GM10266 (cell line): ENCODE data around the gene MYH15.

Experiments
- DNase-seq: peaks from one replicate; pipeline ENCODE4 v3.0.0; 2012; ENCODE audit errors: extremely low spot score
- CTCF ChIP-seq: IDR thresholded peaks from 2 replicates; pipeline ENCODE4 v1.5.1; 2012; ENCODE audit warnings: mild to moderate bottlenecking, low read depth; ENCODE audit not compliant: control insufficient read depth, insufficient read depth; ENCODE audit errors: missing control alignments

The MYH15 gene

GRCh38 chr3:108468577-108468976 is 41.8 kb downstream of the MYH15 start:
- TF ChIP-seq CTCF: no peak
- DNase-seq: no peak

- DNase-seq: no peak
- TF ChIP-seq CTCF: no peak
Observed at GRCh38 chr3:108462899-108463298, 47.5 kb downstream of the MYH15 start.

DNA sequence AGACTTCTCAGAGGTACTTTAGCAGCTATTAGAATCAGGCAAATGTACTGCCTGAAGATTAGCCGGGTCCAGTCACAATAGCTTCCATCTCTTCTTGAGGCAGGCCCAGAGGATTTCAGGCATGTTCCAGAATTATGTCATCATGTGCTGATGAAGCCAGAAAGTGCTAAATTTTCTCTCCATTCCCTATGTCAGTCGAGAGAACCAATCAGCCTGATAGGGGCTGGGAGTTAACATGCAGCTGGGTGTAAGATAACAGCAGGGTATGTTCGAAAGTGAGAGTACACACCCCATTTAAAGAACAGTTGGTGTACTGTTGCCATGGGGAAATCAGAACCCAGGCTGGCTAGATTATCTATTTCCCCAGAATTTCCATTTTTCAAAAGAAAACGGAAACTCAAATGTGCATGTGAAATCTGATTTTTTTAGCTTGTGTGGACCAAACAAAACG is 48.7 kb downstream of the MYH15 start:
- no peak for TF ChIP-seq CTCF
- no peak for DNase-seq

DNA sequence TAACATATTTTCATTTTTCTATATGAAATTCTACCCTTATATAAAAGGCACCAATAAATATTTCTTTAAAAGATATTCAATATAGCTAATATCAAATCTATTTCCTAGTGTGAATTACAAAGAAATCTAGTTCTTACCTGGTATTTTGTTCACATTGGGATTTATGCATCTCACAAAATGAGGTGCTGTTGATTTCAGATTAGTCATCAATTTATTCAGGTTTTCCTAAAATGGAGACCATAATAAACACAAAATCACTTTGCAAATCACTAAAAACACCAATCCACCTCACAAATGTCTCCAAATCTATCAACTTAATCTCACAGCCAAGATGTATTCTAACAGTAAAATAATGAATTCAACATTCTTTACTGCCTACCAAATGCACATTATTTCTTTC is 51.2 kb downstream of the MYH15 start:
- TF ChIP-seq CTCF: no peak
- DNase-seq: no peak

DNA sequence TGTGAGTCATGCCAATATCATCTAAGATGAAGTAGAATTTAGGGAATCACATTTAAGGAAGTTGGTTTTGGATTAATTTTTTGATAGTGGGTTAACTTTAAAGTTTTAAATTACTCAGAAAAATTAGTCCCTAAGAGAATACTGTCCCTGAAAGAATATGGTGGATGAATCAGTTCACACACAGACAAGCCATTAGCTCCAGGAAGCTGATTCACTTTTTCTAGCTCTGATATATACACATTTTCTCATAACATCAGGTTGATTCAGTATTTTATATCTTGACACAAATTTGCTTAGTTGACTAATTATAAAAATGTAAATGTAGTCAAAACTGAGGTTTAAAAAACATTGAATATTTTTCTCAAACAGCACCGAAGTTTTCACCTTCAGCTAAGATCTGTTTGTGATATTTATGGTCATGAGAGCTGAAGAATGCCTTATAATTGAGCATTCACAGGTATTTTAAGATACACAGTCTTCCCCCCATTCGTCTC is 55.1 kb downstream of the MYH15 start:
- no peak for TF ChIP-seq CTCF
- DNase-seq: no peak

DNA sequence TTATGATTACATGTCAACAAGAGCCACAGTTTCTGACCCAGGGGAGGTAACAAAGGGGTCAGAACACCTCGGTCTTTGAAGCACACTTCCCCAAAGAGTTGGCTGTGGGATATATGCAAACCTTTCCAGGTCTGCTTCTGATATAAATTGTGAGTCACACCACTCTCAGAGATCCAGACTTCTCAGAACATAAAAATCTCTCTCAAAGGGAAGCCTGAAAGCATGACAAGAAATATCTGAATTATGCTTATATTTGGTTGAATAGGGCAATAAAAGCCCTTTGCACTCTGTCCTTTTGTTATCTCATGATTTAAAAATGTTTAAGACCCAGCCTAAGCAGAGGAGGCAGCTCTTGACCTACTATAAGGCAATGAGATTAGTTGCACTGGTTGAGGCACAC is 56.8 kb downstream of the MYH15 start:
- TF ChIP-seq CTCF: no peak
- no peak for DNase-seq

DNA sequence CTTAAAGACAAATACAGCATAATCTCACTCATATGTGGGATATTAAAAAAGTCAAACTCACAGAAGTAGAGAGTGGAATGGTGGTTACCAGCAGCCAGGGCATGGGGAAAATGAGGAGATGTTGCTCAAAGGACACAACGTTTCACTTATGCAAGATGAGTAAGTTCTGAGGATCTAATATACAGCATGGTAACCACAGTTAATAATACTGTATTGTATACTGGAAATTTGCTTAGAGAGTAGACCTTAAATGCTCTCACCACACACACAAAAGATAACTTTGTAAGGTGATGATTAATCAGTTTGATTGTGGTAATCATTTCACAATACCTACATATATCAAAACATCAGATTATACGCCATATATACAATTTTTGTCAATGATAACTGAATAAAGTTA is 60.0 kb downstream of the MYH15 start:
- no peak for DNase-seq
- TF ChIP-seq CTCF: no peak
